SK-N-MC (cell line): ENCODE results near the gene CACNB4.

Experiments used
- EZH2 ChIP-seq: fragments of 200-600 bp; sonication (generic); IDR thresholded peaks from one replicate; pipeline ENCODE4 v1.6.1; 2017; ENCODE audit warnings: antibody characterized with exemption
- POLR2AphosphoS5 ChIP-seq: IDR thresholded peaks from 2 replicates; pipeline ENCODE4 v1.6.1; 2012; ENCODE audit warnings: mild to moderate bottlenecking, low read depth, low read length, borderline replicate concordance

DNA sequence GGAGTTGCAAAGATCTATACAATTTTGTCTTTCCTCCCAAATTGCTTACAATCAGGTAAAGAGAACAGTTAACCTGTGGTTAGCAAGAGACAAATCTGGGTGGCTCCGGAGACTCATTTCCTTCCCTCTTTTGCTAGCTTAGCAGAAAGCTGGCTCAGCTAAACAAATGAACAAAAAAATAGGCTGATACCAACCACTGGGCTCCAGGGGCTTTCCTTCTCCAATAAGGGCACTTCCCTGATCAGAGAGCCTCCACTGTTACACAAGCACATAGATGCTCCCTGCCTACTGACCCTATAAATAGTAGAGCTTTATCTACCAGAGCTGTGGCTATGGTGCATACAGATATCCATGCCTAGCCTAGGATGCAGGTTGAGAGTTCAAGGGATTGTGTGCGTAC lies 180.5 kb downstream of the CACNB4 start:
- no peak for TF ChIP-seq POLR2AphosphoS5
- no peak for TF ChIP-seq EZH2
